GM19043 (cell line): ENCODE data around the gene EFL1.

Experiments
- ATAC-seq: cut with Tn5 transposase; IDR thresholded peaks from one replicate; pipeline ENCODE4 v1.9.1; 2021; ENCODE audit warnings: low read depth; ENCODE audit not compliant: unreplicated experiment

EFL1 gene

GRCh38 chr15:82129149-82129692 lies 133.3 kb downstream of the EFL1 start:
- ATAC-seq = no peak

GRCh38 chr15:82128401-82129148 lies 134.0 kb downstream of the EFL1 start:
- peak; percentile 57 for ATAC-seq

- ATAC-seq = no peak
Measured at GRCh38 chr15:82127581-82127980, 135.0 kb downstream of the EFL1 start.

- no peak for ATAC-seq
Measured at GRCh38 chr15:82126346-82126745, 136.2 kb downstream of the EFL1 start.

- ATAC-seq = no peak
Measured at GRCh38 chr15:82124331-82125263, 137.9 kb downstream of the EFL1 start.

GRCh38 chr15:82122746-82123400 lies 139.7 kb downstream of the EFL1 start:
- ATAC-seq = no peak

- no peak for ATAC-seq
Measured at GRCh38 chr15:82118040-82118439, 144.5 kb downstream of the EFL1 start.

GRCh38 chr15:82117296-82117695 lies 145.2 kb downstream of the EFL1 start:
- no peak for ATAC-seq

GRCh38 chr15:82114660-82115059 lies 147.9 kb downstream of the EFL1 start:
- no peak for ATAC-seq

GRCh38 chr15:82113106-82113715 lies 149.3 kb downstream of the EFL1 start:
- no peak for ATAC-seq

- no peak for ATAC-seq
Measured at GRCh38 chr15:82111918-82112317, 150.6 kb downstream of the EFL1 start.

GRCh38 chr15:82110144-82110543 lies 152.4 kb downstream of the EFL1 start:
- ATAC-seq = no peak

GRCh38 chr15:82108489-82109078 lies 153.9 kb downstream of the EFL1 start:
- ATAC-seq = peak; percentile 94

GRCh38 chr15:82106679-82107078 lies 155.9 kb downstream of the EFL1 start:
- ATAC-seq = no peak

GRCh38 chr15:82105451-82106215 lies 156.9 kb downstream of the EFL1 start:
- no peak for ATAC-seq

- ATAC-seq = no peak
Measured at GRCh38 chr15:82103468-82103867, 159.1 kb downstream of the EFL1 start.

- ATAC-seq = no peak
Measured at GRCh38 chr15:82100111-82100929, 162.2 kb downstream of the EFL1 start.

- ATAC-seq = no peak
Measured at GRCh38 chr15:82098674-82099073, 163.9 kb downstream of the EFL1 start.
